ENCODE data around the gene KIAA1671.
"Not testable (repeated sequence)": the region's sequence is repeated elsewhere in the genome, so short reads cannot be mapped to it uniquely, and the experiment has no call there.

Gene KIAA1671

GRCh38 chr22:25192406-25192805, 239.9 kb downstream of the KIAA1671 start:
- DNase-seq (ENCODE audit: low read depth, low spot score) = no peak
- H3K4me3 ChIP-seq (ENCODE audit: low read length) = no peak overlapping the region

GRCh38 chr22:25193130-25193529, 240.6 kb downstream of the KIAA1671 start:
- DNase-seq (ENCODE audit: low read depth, low spot score) = no peak
- no peak overlapping the region for H3K4me3 ChIP-seq (ENCODE audit: low read length)

- no peak overlapping the region for H3K4me3 ChIP-seq (ENCODE audit: low read length)
- DNase-seq (ENCODE audit: low read depth, low spot score) = no peak
Observed at GRCh38 chr22:25193548-25193947, 241.0 kb downstream of the KIAA1671 start.

DNA sequence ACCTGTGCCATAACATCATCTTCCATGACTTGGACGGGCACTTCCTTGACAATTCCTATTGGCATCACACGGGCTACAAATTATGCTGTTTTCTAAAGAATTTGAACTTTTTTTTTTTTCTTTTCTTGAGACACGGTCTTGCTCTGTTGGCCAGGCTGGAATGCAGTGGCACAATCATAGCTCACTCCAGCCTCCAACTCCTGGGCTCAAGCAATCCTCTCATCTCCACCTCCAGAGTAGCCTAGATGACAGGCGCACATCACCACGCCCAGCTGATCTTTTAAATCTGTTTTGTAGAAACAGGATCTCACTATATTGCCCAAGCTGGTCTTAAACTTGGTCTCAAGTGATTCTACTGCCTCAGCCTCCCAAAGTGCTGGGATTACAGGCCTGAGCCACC, 243.8 kb downstream of the KIAA1671 start:
- H3K4me3 ChIP-seq (ENCODE audit: low read length) = no peak overlapping the region
- DNase-seq (ENCODE audit: low read depth, low spot score) = no peak

- H3K4me3 ChIP-seq (ENCODE audit: low read length) = no peak overlapping the region
- DNase-seq (ENCODE audit: low read depth, low spot score) = no peak
Observed at GRCh38 chr22:25197340-25197739, 244.8 kb downstream of the KIAA1671 start.

- DNase-seq (ENCODE audit: low read depth, low spot score) = no peak
- H3K4me3 ChIP-seq (ENCODE audit: low read length) = no peak within 1 kb of the TSS
Observed at GRCh38 chr22:25199731-25200520, 247.4 kb downstream of the KIAA1671 start, which contains the start of gene CRYBB3. Gene CRYBB3, plus strand, starts transcription at chr22:25199858. Its CDS starts 1,539 bp downstream, at chr22:25201397.

- DNase-seq (ENCODE audit: low read depth, low spot score) = no peak
Observed at GRCh38 chr22:25200967-25201366, 248.5 kb downstream of the KIAA1671 start.

GRCh38 chr22:25201557-25202273, 249.2 kb downstream of the KIAA1671 start:
- H3K4me3 ChIP-seq (ENCODE audit: low read length) = no peak overlapping the region
- peak; percentile 10 for DNase-seq (ENCODE audit: low read depth, low spot score)

More at GRCh38 chr22:25200967-25201366, 248.5 kb downstream of the KIAA1671 start:
- no peak overlapping the region for H3K4me3 ChIP-seq (ENCODE audit: low read length)

DNA sequence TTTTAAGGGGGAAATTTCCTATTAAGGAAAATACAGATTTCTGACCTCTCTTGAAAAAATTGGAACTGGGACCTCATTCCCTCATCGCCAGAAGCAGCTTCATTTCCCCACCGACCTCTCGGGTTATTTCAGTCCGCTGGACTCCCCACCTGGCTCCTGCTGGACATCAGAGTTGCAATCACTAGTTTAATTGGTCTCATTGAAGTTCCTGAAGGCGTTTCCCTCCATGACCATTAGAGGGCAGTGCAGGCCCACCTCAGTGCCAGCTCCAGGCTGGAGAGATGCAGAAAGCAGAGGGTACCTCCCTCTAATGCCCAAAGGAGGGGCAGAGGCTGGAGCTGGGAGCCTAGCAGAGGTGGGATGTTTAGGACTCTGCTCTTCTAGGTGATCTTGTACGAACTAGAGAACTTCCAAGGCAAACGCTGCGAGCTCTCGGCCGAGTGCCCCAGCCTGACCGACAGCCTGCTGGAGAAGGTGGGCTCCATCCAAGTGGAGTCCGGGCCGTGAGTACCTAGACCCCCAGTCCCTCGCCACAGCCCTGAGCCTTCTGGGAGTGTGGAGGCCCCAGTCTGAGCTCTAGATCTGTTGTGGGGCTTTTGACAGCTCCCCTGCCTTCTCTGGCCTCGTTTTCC, 249.9 kb downstream of the KIAA1671 start:
- peak; percentile 29 for DNase-seq (ENCODE audit: low read depth, low spot score)

DNA sequence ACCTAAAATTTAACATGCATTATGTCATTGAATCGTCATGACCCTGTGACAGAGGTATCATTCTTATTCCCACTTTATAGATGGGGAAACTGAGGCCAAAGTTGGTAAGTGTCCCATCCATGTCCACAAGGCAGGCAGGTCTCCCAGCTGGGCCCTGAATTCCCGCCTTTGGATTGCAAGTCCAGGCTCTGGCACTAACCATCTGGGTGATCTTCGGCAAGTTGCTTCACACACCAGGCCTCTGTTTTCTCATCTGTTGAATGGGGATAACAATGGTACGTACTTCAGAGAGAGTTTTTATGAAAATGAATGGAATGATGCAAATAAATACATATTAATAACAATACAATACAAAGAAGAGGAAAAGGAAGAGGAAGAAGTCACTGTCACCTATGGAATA, 250.6 kb downstream of the KIAA1671 start:
- no peak for DNase-seq (ENCODE audit: low read depth, low spot score)
- H3K4me3 ChIP-seq (ENCODE audit: low read length) = no peak overlapping the region

More for the DNA sequence above, 249.9 kb downstream of the KIAA1671 start:
- no peak overlapping the region for H3K4me3 ChIP-seq (ENCODE audit: low read length)

- not testable (repeated sequence) for H3K4me3 ChIP-seq (ENCODE audit: low read length); DNase-seq (ENCODE audit: low read depth, low spot score)
Observed at GRCh38 chr22:25204547-25204946, 252.0 kb downstream of the KIAA1671 start.

DNA sequence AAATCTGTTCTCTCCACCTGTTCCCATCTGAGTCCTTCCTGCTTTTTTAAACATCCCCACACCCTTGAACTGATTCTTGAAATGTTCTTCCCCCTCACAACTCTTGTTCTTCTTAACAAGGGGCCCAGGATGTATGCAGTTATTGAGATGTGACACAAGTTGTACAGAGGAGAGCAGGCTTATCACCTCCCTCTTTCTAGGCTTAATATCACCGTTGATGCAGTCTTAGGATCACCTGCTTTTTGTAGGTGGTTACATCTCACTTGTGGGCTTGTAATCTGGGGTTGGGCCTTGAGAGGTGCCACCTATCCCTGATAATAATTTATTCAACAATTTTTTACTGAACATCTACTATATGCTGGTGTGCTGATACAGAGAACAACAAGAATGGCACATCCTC, 253.3 kb downstream of the KIAA1671 start:
- DNase-seq (ENCODE audit: low read depth, low spot score) = no peak

DNA sequence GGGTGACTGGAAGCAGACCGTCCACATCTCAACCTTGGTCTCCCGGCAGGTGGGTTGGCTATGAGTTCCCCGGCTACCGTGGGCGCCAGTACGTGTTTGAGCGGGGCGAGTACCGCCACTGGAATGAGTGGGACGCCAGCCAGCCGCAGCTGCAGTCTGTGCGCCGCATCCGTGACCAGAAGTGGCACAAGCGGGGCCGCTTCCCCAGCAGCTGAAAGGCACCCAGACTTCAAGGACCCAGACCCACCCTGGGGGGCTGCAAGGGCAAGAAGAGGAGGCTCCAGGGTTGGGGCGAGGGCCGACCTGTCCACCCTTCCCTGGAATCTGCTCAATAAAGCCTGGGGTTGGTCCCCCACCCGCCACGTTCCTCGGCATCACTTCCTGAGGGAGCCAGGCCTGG, 254.5 kb downstream of the KIAA1671 start:
- H3K4me3 ChIP-seq (ENCODE audit: low read length) = no peak overlapping the region
- no peak for DNase-seq (ENCODE audit: low read depth, low spot score)

More for the DNA sequence above, 253.3 kb downstream of the KIAA1671 start:
- no peak overlapping the region for H3K4me3 ChIP-seq (ENCODE audit: low read length)

GRCh38 chr22:25207553-25208157, 255.1 kb downstream of the KIAA1671 start:
- no peak for DNase-seq (ENCODE audit: low read depth, low spot score)
- no peak overlapping the region for H3K4me3 ChIP-seq (ENCODE audit: low read length)

- DNase-seq (ENCODE audit: low read depth, low spot score) = no peak
- H3K4me3 ChIP-seq (ENCODE audit: low read length) = no peak overlapping the region
Observed at GRCh38 chr22:25208328-25208727, 255.8 kb downstream of the KIAA1671 start.

DNA sequence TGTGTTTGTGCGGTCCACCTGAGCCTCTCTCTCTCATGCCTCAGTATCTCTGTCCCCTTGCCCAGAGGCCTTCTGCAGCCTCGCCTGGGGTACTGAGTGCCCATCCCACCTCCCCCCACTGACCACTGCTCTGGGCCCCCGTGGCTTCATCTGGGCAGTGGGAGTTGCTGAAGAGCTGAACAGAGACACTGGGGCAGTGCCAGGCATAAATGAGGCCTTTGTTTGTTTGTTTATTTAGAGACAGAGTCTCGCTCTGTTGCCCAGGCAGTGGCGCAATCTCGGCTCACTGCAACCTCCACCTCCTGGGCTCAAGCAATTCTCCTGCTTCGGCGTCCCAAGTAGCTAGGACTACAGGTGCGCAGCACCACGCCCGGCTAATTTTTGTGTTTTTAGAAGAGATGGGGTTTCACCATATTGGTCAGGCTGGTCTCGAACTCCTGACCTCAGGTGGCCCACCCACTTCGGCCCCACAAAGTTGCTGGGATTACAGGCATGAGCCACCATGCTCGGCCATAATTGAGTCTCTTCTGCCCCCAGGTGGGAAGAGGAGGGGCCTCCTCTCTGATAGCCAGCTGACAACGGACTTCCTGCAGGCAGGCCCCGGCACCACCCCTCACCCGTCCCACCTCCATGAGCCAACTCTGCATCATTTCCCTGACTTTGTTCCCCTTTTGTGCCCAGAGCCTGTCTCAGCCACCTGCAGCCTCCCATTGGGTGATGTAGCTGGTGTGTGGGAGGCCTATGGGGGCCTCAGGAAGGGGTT, 256.4 kb downstream of the KIAA1671 start:
- H3K4me3 ChIP-seq (ENCODE audit: low read length) = no peak overlapping the region
- DNase-seq (ENCODE audit: low read depth, low spot score) = no peak

DNA sequence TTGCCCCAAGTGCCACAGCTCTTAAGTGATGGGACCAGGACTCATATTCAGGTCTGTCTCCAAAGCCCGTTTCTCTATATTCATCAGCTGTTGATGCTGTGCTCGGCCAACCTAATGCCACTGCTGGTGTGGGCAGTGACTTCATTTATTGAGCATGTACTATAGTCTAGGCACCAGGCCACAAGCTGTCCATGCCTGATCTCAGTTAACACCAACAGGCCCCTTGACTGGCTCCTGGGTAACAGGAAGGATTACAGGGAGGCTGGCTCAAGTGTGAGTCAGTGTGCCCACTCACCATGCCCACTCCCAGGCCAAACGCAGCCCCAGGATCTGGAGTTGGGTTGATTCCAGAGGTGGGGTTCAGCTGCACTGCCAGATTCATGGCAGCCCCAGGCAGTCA, 258.3 kb downstream of the KIAA1671 start:
- no peak overlapping the region for H3K4me3 ChIP-seq (ENCODE audit: low read length)

GRCh38 chr22:25212337-25212736, 259.8 kb downstream of the KIAA1671 start:
- H3K4me3 ChIP-seq (ENCODE audit: low read length) = no peak overlapping the region
- no peak for DNase-seq (ENCODE audit: low read depth, low spot score)

More for the DNA sequence above, 258.3 kb downstream of the KIAA1671 start:
- no peak for DNase-seq (ENCODE audit: low read depth, low spot score)

DNA sequence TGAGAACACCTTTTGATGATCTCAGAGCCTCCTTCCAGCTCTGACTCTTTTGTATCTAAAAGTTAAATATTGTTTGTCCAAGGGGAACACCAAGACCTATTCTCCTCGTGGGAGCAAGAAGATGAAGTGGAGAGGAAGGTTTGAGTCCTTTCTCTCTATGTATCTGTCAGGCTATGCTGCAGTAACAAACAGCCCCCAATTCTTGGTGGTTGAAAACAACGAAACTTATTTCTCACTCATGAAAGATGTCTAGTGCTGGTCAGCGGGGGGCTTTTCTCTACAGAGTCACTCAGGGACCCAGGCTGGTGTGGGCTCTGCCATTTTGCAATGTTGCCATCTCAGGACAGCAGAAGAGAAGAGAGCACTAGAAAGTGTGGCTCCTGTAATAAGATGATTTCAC, 260.7 kb downstream of the KIAA1671 start:
- DNase-seq (ENCODE audit: low read depth, low spot score) = no peak
- H3K4me3 ChIP-seq (ENCODE audit: low read length) = no peak overlapping the region

All from Jurkat, Clone E6-1 (cell line).